Karpas-422 (cell line): ENCODE measurements around the gene SHBG. TPM values are rescaled to one million over a fixed set of nuclear protein-coding genes. Genes with fewer than 3 reads are reported as not detected.

ENCODE experiments used
- small RNA-seq: library from RNA; depleted of rRNA; stranded (forward); fragments of <200 nt; gene quantifications from one replicate; pipeline ENCODE3, GENCODE V24; 2014
- total RNA-seq: library from RNA; depleted of rRNA; stranded (reverse); fragments of >200 nt; shearing (Covaris generic); gene quantifications from 2 replicates; pipeline ENCODE4 v1.2.3, GENCODE V29; 2014; ENCODE audit warnings: low replicate concordance; rRNA removed

SHBG gene
- total RNA-seq, 1 experiment from 2014 or later: 1.2 TPM

Small RNA genes within 50 kb of the gene (small RNA-seq; reads per million reads assigned to genes)
- not detected for gene CD68

Other genes with a start within 250 kb of the SHBG start
- gene TNK1, start 249.0 kb upstream of the SHBG start, total RNA-seq: 0.75 and 3.8 TPM in 2 replicates
- 39.8 and 40.4 TPM in 2 replicates for gene PLSCR3, start 235.6 kb upstream of the SHBG start, total RNA-seq
- 262 and 330 TPM in 2 replicates for gene TMEM256, start 226.0 kb upstream of the SHBG start, total RNA-seq
- gene NLGN2, start 222.3 kb upstream of the SHBG start, total RNA-seq: not detected in 2 replicates
- not detected in 2 replicates for gene SPEM1, start 209.8 kb upstream of the SHBG start, total RNA-seq
- gene SPEM2, start 204.5 kb upstream of the SHBG start, total RNA-seq: not detected in 2 replicates
- not detected in 2 replicates for gene SPEM3, start 201.3 kb upstream of the SHBG start, total RNA-seq
- 3.0 and 9.9 TPM in 2 replicates for gene TMEM102, start 194.7 kb upstream of the SHBG start, total RNA-seq
- gene FGF11, start 190.6 kb upstream of the SHBG start, total RNA-seq: 0.32 and 0.67 TPM in 2 replicates
- 3.6 and 6.6 TPM in 2 replicates for gene CHRNB1, start 185.1 kb upstream of the SHBG start, total RNA-seq
- 5.5 and 7.2 TPM in 2 replicates for gene ZBTB4, start 150.5 kb upstream of the SHBG start, total RNA-seq
- not detected in 2 replicates for gene SLC35G6, start 148.7 kb upstream of the SHBG start, total RNA-seq
- gene POLR2A, start 145.8 kb upstream of the SHBG start, total RNA-seq: 78.8 and 169 TPM in 2 replicates
- not detected in 2 replicates for gene TNFSF12, start 81.1 kb upstream of the SHBG start, total RNA-seq
- gene TNFSF13, start 71.4 kb upstream of the SHBG start, total RNA-seq: 0.90 and 4.0 TPM in 2 replicates
- 62.8 and 96.1 TPM in 2 replicates for gene SENP3, start 68.2 kb upstream of the SHBG start, total RNA-seq
- gene CD68, start 50.5 kb upstream of the SHBG start, total RNA-seq: 3.8 and 6.0 TPM in 2 replicates
- gene MPDU1, start 46.3 kb upstream of the SHBG start, total RNA-seq: 25.4 and 27.0 TPM in 2 replicates
- gene SOX15, start 40.0 kb upstream of the SHBG start, total RNA-seq: 1.2 and 1.6 TPM in 2 replicates
- 40.5 and 42.3 TPM in 2 replicates for gene FXR2, start 15.2 kb upstream of the SHBG start, total RNA-seq
- gene SAT2, start 2.3 kb upstream of the SHBG start, total RNA-seq: 36.0 and 55.0 TPM in 2 replicates
- gene ATP1B2, start 20.8 kb downstream of the SHBG start, total RNA-seq: not detected in 2 replicates
- 11.0 and 14.0 TPM in 2 replicates for gene TP53, start 57.4 kb downstream of the SHBG start, total RNA-seq
- gene WRAP53, start 58.3 kb downstream of the SHBG start, total RNA-seq: 10.4 and 19.0 TPM in 2 replicates
- gene EFNB3, start 75.1 kb downstream of the SHBG start, total RNA-seq: not detected in 2 replicates
- not detected in 2 replicates for gene DNAH2, start 87.6 kb downstream of the SHBG start, total RNA-seq
- 11.9 and 34.6 TPM in 2 replicates for gene KDM6B, start 204.1 kb downstream of the SHBG start, total RNA-seq
- gene TMEM88, start 224.9 kb downstream of the SHBG start, total RNA-seq: 0.69 and 1.4 TPM in 2 replicates
- gene NAA38, start 227.4 kb downstream of the SHBG start, total RNA-seq: 313 and 321 TPM in 2 replicates
- 8.5 and 10.9 TPM in 2 replicates for gene CYB5D1, start 227.9 kb downstream of the SHBG start, total RNA-seq